ENCODE measurements around the gene IL12RB2. TPM values are rescaled to one million over a fixed set of nuclear protein-coding genes. Genes with fewer than 3 reads are reported as not detected.

IL12RB2 gene
- total and polyA plus RNA-seq, 2 experiments from 2014 or later = 0.79 to 1.7 TPM

DNA sequence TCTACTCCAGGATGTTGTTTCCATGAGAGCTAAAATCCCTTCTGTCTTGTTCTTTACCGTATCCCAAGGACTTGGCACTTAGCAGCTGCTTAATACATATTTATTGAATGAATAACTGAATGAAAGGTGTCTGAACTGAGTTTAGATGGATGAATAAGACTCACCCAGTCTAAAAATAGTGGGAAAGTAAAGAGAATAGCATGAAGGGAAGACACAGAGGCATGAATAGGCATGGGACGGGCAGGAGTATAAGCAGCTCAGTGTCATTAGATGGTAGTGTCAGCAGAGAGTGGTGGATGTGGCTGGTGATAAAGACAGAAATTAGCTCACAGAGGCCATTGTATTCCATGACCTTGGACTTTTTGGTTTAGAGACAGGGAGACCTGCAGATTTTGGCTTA lies 9.2 kb downstream of the IL12RB2 start:
- no peak overlapping the region for H3K4me3 ChIP-seq
- H3K27ac Mint-ChIP-seq = no peak overlapping the region
- H3K4me2 ChIP-seq = no peak overlapping the region
- peaks cover 2% of the 10 kb centered on the region for H3K27me3 Mint-ChIP-seq (ENCODE audit: insufficient read depth, low read depth, poor library complexity)
- peaks cover 17% of the 10 kb centered on the region; the same call in 2 of the 3 replicates for H3K4me1 Mint-ChIP-seq
- H4K20me1 ChIP-seq (replicated peaks; ENCODE audit: insufficient read depth) = no peaks in the 10 kb centered on the region
- H3K36me3 ChIP-seq (ENCODE audit: insufficient read depth) = no peaks in the 10 kb centered on the region
- no peaks in the 10 kb centered on the region for H3K9me3 Mint-ChIP-seq
- H3K4me3 Mint-ChIP-seq = no peak overlapping the region
- ATAC-seq = no peak
- no peaks in the 10 kb centered on the region for H3K36me3 Mint-ChIP-seq (ENCODE audit: low read depth)
- no peaks in the 10 kb centered on the region for H3K79me2 ChIP-seq (replicated peaks; ENCODE audit: insufficient read depth)
- DNase-seq (ENCODE audit: low spot score) = no peak
- TF ChIP-seq POLR2AphosphoS5 (IDR thresholded peaks at IDR 0.05; ENCODE audit: low read depth) (no peak), EZH2 (IDR thresholded peaks at IDR 0.05; ENCODE audit: low read depth, unreplicated experiment) (no peak), REST (IDR thresholded peaks at IDR 0.05; ENCODE audit: unreplicated experiment) (no peak), ZNF114 (CRISPR knock-in tag; IDR thresholded peaks at IDR 0.05) (no peak), CREB1 (CRISPR knock-in tag; IDR thresholded peaks at IDR 0.05; ENCODE audit: low read depth) (no peak), ZNF462 (CRISPR knock-in tag; IDR thresholded peaks at IDR 0.05) (no peak)
- TF ChIP-seq, protein P1, sequence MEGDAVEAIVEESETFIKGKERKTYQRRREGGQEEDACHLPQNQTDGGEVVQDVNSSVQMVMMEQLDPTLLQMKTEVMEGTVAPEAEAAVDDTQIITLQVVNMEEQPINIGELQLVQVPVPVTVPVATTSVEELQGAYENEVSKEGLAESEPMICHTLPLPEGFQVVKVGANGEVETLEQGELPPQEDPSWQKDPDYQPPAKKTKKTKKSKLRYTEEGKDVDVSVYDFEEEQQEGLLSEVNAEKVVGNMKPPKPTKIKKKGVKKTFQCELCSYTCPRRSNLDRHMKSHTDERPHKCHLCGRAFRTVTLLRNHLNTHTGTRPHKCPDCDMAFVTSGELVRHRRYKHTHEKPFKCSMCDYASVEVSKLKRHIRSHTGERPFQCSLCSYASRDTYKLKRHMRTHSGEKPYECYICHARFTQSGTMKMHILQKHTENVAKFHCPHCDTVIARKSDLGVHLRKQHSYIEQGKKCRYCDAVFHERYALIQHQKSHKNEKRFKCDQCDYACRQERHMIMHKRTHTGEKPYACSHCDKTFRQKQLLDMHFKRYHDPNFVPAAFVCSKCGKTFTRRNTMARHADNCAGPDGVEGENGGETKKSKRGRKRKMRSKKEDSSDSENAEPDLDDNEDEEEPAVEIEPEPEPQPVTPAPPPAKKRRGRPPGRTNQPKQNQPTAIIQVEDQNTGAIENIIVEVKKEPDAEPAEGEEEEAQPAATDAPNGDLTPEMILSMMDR (conservative IDR thresholded peaks at IDR 0.05; ENCODE audit: low read depth in 2 of 2) = no peak
- TF ChIP-seq, protein P2, sequence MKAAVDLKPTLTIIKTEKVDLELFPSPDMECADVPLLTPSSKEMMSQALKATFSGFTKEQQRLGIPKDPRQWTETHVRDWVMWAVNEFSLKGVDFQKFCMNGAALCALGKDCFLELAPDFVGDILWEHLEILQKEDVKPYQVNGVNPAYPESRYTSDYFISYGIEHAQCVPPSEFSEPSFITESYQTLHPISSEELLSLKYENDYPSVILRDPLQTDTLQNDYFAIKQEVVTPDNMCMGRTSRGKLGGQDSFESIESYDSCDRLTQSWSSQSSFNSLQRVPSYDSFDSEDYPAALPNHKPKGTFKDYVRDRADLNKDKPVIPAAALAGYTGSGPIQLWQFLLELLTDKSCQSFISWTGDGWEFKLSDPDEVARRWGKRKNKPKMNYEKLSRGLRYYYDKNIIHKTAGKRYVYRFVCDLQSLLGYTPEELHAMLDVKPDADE (IDR thresholded peaks at IDR 0.05) = no peak
- no peaks in the 10 kb centered on the region for H3K27me3 ChIP-seq (ENCODE audit: insufficient read depth)
- H3F3A ChIP-seq (replicated peaks; ENCODE audit: low read depth) = no peaks in the 10 kb centered on the region
- H3K4me1 ChIP-seq (ENCODE audit: insufficient read depth) = peaks cover 11% of the 10 kb centered on the region
- H3K9me2 ChIP-seq (ENCODE audit: insufficient read depth) = 0 out of 2 replicates have a peak, but pooled peaks cover 5% of the 10 kb centered on the region
- H2AFZ ChIP-seq = no peak overlapping the region
- H3K27ac ChIP-seq (ENCODE audit: low read depth) = no peak overlapping the region
